ENCODE measurements around the gene TBC1D2B. TPM values are rescaled to one million over a fixed set of nuclear protein-coding genes. Genes with fewer than 3 reads are reported as not detected.

Gene TBC1D2B
- polyA plus RNA-seq, 1 donor from 2014 or later, result 9.4 TPM

DNA sequence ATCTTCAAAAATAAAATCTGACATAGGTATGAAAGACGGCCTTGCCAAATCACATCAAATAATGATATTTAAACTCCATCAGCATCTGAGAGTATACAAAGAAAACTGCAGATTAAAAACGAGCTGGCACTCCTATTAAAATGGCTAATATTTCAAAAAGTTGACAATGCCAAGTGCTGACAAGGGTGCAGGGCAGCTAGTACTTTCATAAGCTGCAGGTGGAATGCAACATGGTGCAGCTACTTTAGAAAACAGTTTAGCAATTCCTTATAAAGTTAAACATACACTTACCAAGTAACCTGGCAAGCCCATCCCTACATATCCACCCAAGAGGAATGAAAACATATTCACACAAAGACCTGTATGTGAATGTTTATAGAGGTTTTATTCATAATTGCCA, 23.0 kb downstream of the TBC1D2B start:
- Histone ChIP-seq H3K79me2 (replicated peaks; ENCODE audit: insufficient read depth, low read length) (no peaks in the 10 kb centered on the region), H3K27ac (ENCODE audit: low read length) (no peak overlapping the region), H3K36me3 (ENCODE audit: insufficient read depth, low read length) (no peaks in the 10 kb centered on the region), H2AFZ (ENCODE audit: low read depth, low read length) (no peak overlapping the region), H4K20me1 (ENCODE audit: insufficient read depth) (no peaks in the 10 kb centered on the region), H3K4me3 (ENCODE audit: low read length) (no peak overlapping the region), H3F3A (ENCODE audit: insufficient read depth, low read length, poor library complexity, severe bottlenecking) (no peaks in the 10 kb centered on the region), H3K9me3 (ENCODE audit: low read length) (no peaks in the 10 kb centered on the region), H3K27me3 (ENCODE audit: insufficient read depth, low read depth, low read length) (no peaks in the 10 kb centered on the region), H3K9ac (ENCODE audit: low read length) (no peak overlapping the region), H3K9me2 (ENCODE audit: insufficient read depth, low read length) (no peaks in the 10 kb centered on the region), H3K4me2 (ENCODE audit: low read length) (no peak overlapping the region)
- no peak for TF ChIP-seq RAD21 (conservative IDR thresholded peaks at IDR 0.05)
- TF ChIP-seq, protein P1, sequence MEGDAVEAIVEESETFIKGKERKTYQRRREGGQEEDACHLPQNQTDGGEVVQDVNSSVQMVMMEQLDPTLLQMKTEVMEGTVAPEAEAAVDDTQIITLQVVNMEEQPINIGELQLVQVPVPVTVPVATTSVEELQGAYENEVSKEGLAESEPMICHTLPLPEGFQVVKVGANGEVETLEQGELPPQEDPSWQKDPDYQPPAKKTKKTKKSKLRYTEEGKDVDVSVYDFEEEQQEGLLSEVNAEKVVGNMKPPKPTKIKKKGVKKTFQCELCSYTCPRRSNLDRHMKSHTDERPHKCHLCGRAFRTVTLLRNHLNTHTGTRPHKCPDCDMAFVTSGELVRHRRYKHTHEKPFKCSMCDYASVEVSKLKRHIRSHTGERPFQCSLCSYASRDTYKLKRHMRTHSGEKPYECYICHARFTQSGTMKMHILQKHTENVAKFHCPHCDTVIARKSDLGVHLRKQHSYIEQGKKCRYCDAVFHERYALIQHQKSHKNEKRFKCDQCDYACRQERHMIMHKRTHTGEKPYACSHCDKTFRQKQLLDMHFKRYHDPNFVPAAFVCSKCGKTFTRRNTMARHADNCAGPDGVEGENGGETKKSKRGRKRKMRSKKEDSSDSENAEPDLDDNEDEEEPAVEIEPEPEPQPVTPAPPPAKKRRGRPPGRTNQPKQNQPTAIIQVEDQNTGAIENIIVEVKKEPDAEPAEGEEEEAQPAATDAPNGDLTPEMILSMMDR (IDR thresholded peaks at IDR 0.05; ENCODE audit: poor library complexity, severe bottlenecking), result no peak
- no peak for TF ChIP-seq EZH2 (IDR thresholded peaks at IDR 0.05; ENCODE audit: borderline replicate concordance, insufficient read depth, low read length, poor library complexity, severe bottlenecking)
- TF ChIP-seq TAF1 (IDR thresholded peaks at IDR 0.05; ENCODE audit: low read depth), result no peak
- no peak for TF ChIP-seq SMC3 (conservative IDR thresholded peaks at IDR 0.05; ENCODE audit: poor library complexity)
- no peak for TF ChIP-seq EP300 (conservative IDR thresholded peaks at IDR 0.05; ENCODE audit: poor library complexity, severe bottlenecking)
- TF ChIP-seq MXI1 (conservative IDR thresholded peaks at IDR 0.05; ENCODE audit: poor library complexity, severe bottlenecking), result no peak
- no peak for TF ChIP-seq POLR2AphosphoS5 (IDR thresholded peaks at IDR 0.05)
- TF ChIP-seq, protein P2, sequence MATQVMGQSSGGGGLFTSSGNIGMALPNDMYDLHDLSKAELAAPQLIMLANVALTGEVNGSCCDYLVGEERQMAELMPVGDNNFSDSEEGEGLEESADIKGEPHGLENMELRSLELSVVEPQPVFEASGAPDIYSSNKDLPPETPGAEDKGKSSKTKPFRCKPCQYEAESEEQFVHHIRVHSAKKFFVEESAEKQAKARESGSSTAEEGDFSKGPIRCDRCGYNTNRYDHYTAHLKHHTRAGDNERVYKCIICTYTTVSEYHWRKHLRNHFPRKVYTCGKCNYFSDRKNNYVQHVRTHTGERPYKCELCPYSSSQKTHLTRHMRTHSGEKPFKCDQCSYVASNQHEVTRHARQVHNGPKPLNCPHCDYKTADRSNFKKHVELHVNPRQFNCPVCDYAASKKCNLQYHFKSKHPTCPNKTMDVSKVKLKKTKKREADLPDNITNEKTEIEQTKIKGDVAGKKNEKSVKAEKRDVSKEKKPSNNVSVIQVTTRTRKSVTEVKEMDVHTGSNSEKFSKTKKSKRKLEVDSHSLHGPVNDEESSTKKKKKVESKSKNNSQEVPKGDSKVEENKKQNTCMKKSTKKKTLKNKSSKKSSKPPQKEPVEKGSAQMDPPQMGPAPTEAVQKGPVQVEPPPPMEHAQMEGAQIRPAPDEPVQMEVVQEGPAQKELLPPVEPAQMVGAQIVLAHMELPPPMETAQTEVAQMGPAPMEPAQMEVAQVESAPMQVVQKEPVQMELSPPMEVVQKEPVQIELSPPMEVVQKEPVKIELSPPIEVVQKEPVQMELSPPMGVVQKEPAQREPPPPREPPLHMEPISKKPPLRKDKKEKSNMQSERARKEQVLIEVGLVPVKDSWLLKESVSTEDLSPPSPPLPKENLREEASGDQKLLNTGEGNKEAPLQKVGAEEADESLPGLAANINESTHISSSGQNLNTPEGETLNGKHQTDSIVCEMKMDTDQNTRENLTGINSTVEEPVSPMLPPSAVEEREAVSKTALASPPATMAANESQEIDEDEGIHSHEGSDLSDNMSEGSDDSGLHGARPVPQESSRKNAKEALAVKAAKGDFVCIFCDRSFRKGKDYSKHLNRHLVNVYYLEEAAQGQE (IDR thresholded peaks at IDR 0.05; ENCODE audit: borderline replicate concordance), result no peak

DNA sequence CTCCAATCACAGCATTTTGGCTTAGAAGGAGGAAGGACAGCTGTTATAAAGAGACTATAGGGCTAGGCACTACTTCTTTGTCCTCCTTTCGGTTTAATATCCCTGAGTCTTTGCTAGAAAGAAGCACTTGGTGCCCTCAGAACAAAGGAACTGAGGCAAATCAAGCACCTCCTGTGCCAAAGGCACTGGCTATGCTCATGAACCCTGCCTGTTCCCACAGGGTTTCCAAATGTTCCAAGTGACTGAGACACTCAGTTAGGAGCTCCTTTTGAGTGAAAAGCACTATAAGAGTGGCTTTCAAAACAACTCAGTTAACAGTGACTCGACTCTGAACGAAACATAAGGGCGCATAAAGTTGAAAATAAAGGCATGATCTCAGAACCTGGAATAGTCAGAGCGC, 25.0 kb downstream of the TBC1D2B start:
- Histone ChIP-seq H4K20me1 (ENCODE audit: insufficient read depth) (no peaks in the 10 kb centered on the region), H3K27me3 (ENCODE audit: insufficient read depth, low read depth, low read length) (no peaks in the 10 kb centered on the region), H3K9ac (ENCODE audit: low read length) (no peak overlapping the region), H3K79me2 (replicated peaks; ENCODE audit: insufficient read depth, low read length) (no peaks in the 10 kb centered on the region), H3K9me2 (ENCODE audit: insufficient read depth, low read length) (no peaks in the 10 kb centered on the region), H3K36me3 (ENCODE audit: insufficient read depth, low read length) (no peaks in the 10 kb centered on the region), H3K4me3 (ENCODE audit: low read length) (no peak overlapping the region), H3K9me3 (ENCODE audit: low read length) (no peaks in the 10 kb centered on the region), H2AFZ (ENCODE audit: low read depth, low read length) (no peak overlapping the region), H3F3A (ENCODE audit: insufficient read depth, low read length, poor library complexity, severe bottlenecking) (no peaks in the 10 kb centered on the region), H3K4me2 (ENCODE audit: low read length) (no peak overlapping the region), H3K27ac (ENCODE audit: low read length) (no peak overlapping the region)
- no peak for TF ChIP-seq RAD21 (conservative IDR thresholded peaks at IDR 0.05)
- TF ChIP-seq MXI1 (conservative IDR thresholded peaks at IDR 0.05; ENCODE audit: poor library complexity, severe bottlenecking), result no peak
- TF ChIP-seq POLR2AphosphoS5 (IDR thresholded peaks at IDR 0.05), result no peak
- TF ChIP-seq, protein P1 (IDR thresholded peaks at IDR 0.05; ENCODE audit: poor library complexity, severe bottlenecking), result no peak
- no peak for TF ChIP-seq EZH2 (IDR thresholded peaks at IDR 0.05; ENCODE audit: borderline replicate concordance, insufficient read depth, low read length, poor library complexity, severe bottlenecking)
- no peak for TF ChIP-seq SMC3 (conservative IDR thresholded peaks at IDR 0.05; ENCODE audit: poor library complexity)
- TF ChIP-seq EP300 (conservative IDR thresholded peaks at IDR 0.05; ENCODE audit: poor library complexity, severe bottlenecking), result no peak
- TF ChIP-seq TAF1 (IDR thresholded peaks at IDR 0.05; ENCODE audit: low read depth), result no peak
- TF ChIP-seq, protein P2 (IDR thresholded peaks at IDR 0.05; ENCODE audit: borderline replicate concordance), result no peak

All from neural cell (in vitro differentiated cells).